ENCODE measurements around the gene ME3. TPM values are rescaled to one million over a fixed set of nuclear protein-coding genes. Genes with fewer than 3 reads are reported as not detected.

Gene ME3
- total RNA-seq, 2 experiments from 2014 or later: not detected

- H3K79me2 ChIP-seq (ENCODE audit: insufficient read depth, low read depth, low read length): no peaks in the 10 kb centered on the region
- DNase-seq (ENCODE audit: low spot score): no peak
- H2AFZ ChIP-seq (ENCODE audit: low read length): no peak overlapping the region
- no peak overlapping the region for H3K4me3 ChIP-seq (ENCODE audit: low read depth, low read length, poor library complexity, severe bottlenecking)
- H3K9me2 ChIP-seq (ENCODE audit: insufficient read depth, low read length): no peaks in the 10 kb centered on the region
- H3K36me3 ChIP-seq (ENCODE audit: insufficient read depth, low read length): no peaks in the 10 kb centered on the region
- no TSS peak for BruUV-seq (replicated peaks)
- intact Hi-C loops (cut with micrococcal nuclease; ENCODE audit: unreplicated experiment): no loop called here
- H3K4me1 ChIP-seq (ENCODE audit: insufficient read depth, low read length, poor library complexity, severe bottlenecking): no peaks in the 10 kb centered on the region
- H4K20me1 ChIP-seq (ENCODE audit: insufficient read depth, low read length): no peaks in the 10 kb centered on the region
- TF ChIP-seq EZH2phosphoT487 (IDR thresholded peaks at IDR 0.05; ENCODE audit: borderline replicate concordance, low read depth, low read length): no peak
- TF ChIP-seq, protein P1, sequence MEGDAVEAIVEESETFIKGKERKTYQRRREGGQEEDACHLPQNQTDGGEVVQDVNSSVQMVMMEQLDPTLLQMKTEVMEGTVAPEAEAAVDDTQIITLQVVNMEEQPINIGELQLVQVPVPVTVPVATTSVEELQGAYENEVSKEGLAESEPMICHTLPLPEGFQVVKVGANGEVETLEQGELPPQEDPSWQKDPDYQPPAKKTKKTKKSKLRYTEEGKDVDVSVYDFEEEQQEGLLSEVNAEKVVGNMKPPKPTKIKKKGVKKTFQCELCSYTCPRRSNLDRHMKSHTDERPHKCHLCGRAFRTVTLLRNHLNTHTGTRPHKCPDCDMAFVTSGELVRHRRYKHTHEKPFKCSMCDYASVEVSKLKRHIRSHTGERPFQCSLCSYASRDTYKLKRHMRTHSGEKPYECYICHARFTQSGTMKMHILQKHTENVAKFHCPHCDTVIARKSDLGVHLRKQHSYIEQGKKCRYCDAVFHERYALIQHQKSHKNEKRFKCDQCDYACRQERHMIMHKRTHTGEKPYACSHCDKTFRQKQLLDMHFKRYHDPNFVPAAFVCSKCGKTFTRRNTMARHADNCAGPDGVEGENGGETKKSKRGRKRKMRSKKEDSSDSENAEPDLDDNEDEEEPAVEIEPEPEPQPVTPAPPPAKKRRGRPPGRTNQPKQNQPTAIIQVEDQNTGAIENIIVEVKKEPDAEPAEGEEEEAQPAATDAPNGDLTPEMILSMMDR (conservative IDR thresholded peaks at IDR 0.05; ENCODE audit: low read length): no peak
- POLR2A ChIA-PET: no interaction called here
- no peak overlapping the region for H3K27ac ChIP-seq (ENCODE audit: low read depth, low read length, poor library complexity, severe bottlenecking)
- CTCF ChIA-PET (ENCODE audit: unreplicated experiment): no interaction called here
- H3K9me3 ChIP-seq (ENCODE audit: low read length): no peaks in the 10 kb centered on the region
- H3K4me2 ChIP-seq (ENCODE audit: low read length): no peak overlapping the region
These were observed 82.4 kb downstream of the ME3 start for GRCh38 chr11:86589856-86590589.

DNA sequence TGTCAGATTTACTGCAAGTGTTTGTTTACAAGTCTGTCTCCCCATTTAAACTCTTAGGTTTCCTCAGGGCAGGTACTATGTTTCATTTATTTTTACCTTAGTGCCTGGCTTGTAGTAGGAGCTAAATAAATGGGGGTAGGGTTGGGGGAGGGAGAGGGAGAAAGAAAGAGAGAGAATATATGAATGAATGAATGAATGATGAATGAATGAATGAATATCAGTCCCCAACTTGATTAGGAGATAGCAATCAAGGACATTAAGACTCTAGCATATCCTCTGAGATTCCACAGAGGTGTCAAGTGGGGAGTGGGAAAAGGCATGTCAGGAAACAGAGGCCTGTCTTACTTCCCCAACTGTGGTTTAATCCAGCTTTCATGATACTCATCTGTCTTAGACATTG, 83.2 kb downstream of the ME3 start:
- no peak for TF ChIP-seq EZH2phosphoT487 (IDR thresholded peaks at IDR 0.05; ENCODE audit: borderline replicate concordance, low read depth, low read length)
- TF ChIP-seq, protein P1 (conservative IDR thresholded peaks at IDR 0.05; ENCODE audit: low read length): no peak
- intact Hi-C loops (cut with micrococcal nuclease; ENCODE audit: unreplicated experiment): no loop called here
- Histone ChIP-seq H3K79me2 (ENCODE audit: insufficient read depth, low read depth, low read length) (no peaks in the 10 kb centered on the region), H3K4me1 (ENCODE audit: insufficient read depth, low read length, poor library complexity, severe bottlenecking) (no peaks in the 10 kb centered on the region), H3K4me2 (ENCODE audit: low read length) (no peak overlapping the region), H4K20me1 (ENCODE audit: insufficient read depth, low read length) (no peaks in the 10 kb centered on the region), H3K36me3 (ENCODE audit: insufficient read depth, low read length) (no peaks in the 10 kb centered on the region), H2AFZ (ENCODE audit: low read length) (no peak overlapping the region), H3K27ac (ENCODE audit: low read depth, low read length, poor library complexity, severe bottlenecking) (no peak overlapping the region), H3K9me2 (ENCODE audit: insufficient read depth, low read length) (no peaks in the 10 kb centered on the region), H3K9me3 (ENCODE audit: low read length) (no peaks in the 10 kb centered on the region), H3K4me3 (ENCODE audit: low read depth, low read length, poor library complexity, severe bottlenecking) (no peak overlapping the region)
- CTCF ChIA-PET (ENCODE audit: unreplicated experiment): no interaction called here
- POLR2A ChIA-PET: no interaction called here
- DNase-seq (ENCODE audit: low spot score): no peak
- no TSS peak for BruUV-seq (replicated peaks)

DNA sequence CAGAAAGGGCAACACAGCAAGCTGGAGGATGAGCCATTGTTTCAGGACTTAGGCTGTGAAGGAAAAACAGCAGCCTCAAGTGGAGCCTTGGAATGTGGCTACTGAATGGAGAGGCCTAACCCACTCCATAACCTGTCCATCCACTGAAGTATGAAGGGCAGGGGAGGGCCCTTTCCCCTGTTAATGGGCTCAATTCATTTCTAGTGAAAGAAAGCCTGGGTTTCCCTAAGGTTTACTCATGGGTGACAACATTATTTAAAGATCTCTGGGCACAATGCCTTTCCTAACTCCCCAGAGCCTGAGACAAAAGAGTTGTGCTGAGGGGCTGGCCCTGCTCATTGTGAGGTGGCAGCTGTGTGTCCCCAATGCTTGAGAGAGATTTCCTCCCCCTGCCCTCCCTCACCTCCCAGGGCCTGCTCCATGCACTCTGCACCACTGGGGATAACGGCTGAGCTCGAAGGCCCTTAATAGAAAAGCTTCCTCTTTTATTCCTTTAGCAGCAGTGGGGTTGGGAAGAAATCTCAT, 83.8 kb downstream of the ME3 start:
- H3K4me3 ChIP-seq (ENCODE audit: low read depth, low read length, poor library complexity, severe bottlenecking): no peak overlapping the region
- no peak for TF ChIP-seq EZH2phosphoT487 (IDR thresholded peaks at IDR 0.05; ENCODE audit: borderline replicate concordance, low read depth, low read length)
- TF ChIP-seq, protein P1 (conservative IDR thresholded peaks at IDR 0.05; ENCODE audit: low read length): no peak
- no peak for DNase-seq (ENCODE audit: low spot score)
- no peaks in the 10 kb centered on the region for H3K79me2 ChIP-seq (ENCODE audit: insufficient read depth, low read depth, low read length)
- no peaks in the 10 kb centered on the region for H4K20me1 ChIP-seq (ENCODE audit: insufficient read depth, low read length)
- no peaks in the 10 kb centered on the region for H3K36me3 ChIP-seq (ENCODE audit: insufficient read depth, low read length)
- intact Hi-C loops (cut with micrococcal nuclease; ENCODE audit: unreplicated experiment): no loop called here
- ChIA-PET POLR2A (no interaction called here), CTCF (ENCODE audit: unreplicated experiment) (no interaction called here)
- BruUV-seq (replicated peaks): no TSS peak
- H3K9me3 ChIP-seq (ENCODE audit: low read length): no peaks in the 10 kb centered on the region
- H3K27ac ChIP-seq (ENCODE audit: low read depth, low read length, poor library complexity, severe bottlenecking): no peak overlapping the region
- no peak overlapping the region for H3K4me2 ChIP-seq (ENCODE audit: low read length)
- no peaks in the 10 kb centered on the region for H3K9me2 ChIP-seq (ENCODE audit: insufficient read depth, low read length)
- no peak overlapping the region for H2AFZ ChIP-seq (ENCODE audit: low read length)
- H3K4me1 ChIP-seq (ENCODE audit: insufficient read depth, low read length, poor library complexity, severe bottlenecking): no peaks in the 10 kb centered on the region
